Nephron progenitor cell (in vitro differentiated cells): ENCODE data around the gene SH3YL1.

Source experiments
- DNase-seq: peaks from one replicate; pipeline ENCODE4 v3.0.0; 2021
- H3K27ac Mint-ChIP-seq: 2 replicates; pipeline ENCODE4 v1.8.0; 2021; ENCODE audit warnings: mild to moderate bottlenecking, moderate library complexity, mixed read lengths
- H3K27me3 Mint-ChIP-seq: 2 replicates; pipeline ENCODE4 v1.8.0; 2021; ENCODE audit warnings: mild to moderate bottlenecking, low read depth, mixed read lengths; ENCODE audit not compliant: poor library complexity
- H3K36me3 Mint-ChIP-seq: 2 replicates; pipeline ENCODE4 v1.8.0; 2021; ENCODE audit warnings: low read depth, mixed read lengths
- H3K4me1 Mint-ChIP-seq: 2 replicates; pipeline ENCODE4 v1.8.0; 2021; ENCODE audit warnings: mixed read lengths
- H3K4me3 Mint-ChIP-seq: 2 replicates; pipeline ENCODE4 v1.8.0; 2021; ENCODE audit warnings: mild to moderate bottlenecking, moderate library complexity, mixed read lengths
- H3K9me3 Mint-ChIP-seq: 2 replicates; pipeline ENCODE4 v1.8.0; 2021; ENCODE audit warnings: mild to moderate bottlenecking, moderate library complexity, mixed read lengths
- TF ChIP-seq, protein P1 (sequence below): fragments of 200-600 bp; sonication (generic); IDR thresholded peaks from 2 replicates; pipeline ENCODE4 v1.5.0; 2021; ENCODE audit warnings: antibody characterized with exemption

SH3YL1 gene

DNA sequence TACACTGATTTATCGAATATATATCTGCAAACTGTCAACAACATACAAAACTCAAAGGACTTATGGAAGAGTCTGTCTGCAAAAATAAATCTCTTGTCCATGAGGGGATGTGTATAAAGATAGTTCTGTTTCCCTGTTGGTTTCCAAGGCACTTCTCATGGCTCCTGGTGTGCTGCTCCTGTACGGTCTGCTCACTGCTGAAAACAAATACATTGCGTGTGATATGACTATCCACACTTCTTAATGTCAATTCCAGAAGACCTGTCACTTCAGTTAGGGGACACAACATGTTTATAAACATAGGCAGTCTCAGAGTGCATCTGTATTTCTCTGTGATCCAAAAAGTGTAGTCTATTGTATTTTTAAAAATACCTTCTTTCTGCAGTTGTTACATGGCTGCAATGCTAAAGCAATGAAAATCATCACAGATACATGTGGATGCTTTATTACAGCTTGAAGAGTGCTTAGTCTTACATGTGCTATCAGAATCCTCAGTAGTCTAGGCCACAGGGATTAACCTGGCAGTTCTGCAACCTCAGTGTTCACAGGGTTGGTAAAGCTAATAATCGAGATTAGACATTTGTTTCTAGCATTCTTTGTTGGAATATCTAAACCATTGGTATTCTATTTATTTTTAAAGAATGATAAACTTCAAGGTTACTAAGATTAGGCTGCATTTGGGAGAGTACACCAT, 16.3 kb upstream of the SH3YL1 start:
- no peak overlapping the region for H3K27ac Mint-ChIP-seq
- no peaks in the 10 kb centered on the region for H3K9me3 Mint-ChIP-seq
- H3K4me1 Mint-ChIP-seq, result no peaks in the 10 kb centered on the region
- TF ChIP-seq, protein P1, sequence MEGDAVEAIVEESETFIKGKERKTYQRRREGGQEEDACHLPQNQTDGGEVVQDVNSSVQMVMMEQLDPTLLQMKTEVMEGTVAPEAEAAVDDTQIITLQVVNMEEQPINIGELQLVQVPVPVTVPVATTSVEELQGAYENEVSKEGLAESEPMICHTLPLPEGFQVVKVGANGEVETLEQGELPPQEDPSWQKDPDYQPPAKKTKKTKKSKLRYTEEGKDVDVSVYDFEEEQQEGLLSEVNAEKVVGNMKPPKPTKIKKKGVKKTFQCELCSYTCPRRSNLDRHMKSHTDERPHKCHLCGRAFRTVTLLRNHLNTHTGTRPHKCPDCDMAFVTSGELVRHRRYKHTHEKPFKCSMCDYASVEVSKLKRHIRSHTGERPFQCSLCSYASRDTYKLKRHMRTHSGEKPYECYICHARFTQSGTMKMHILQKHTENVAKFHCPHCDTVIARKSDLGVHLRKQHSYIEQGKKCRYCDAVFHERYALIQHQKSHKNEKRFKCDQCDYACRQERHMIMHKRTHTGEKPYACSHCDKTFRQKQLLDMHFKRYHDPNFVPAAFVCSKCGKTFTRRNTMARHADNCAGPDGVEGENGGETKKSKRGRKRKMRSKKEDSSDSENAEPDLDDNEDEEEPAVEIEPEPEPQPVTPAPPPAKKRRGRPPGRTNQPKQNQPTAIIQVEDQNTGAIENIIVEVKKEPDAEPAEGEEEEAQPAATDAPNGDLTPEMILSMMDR, result no peak
- H3K27me3 Mint-ChIP-seq, result peaks cover 14% of the 10 kb centered on the region
- no peak for DNase-seq
- no peak overlapping the region for H3K4me3 Mint-ChIP-seq
- H3K36me3 Mint-ChIP-seq, result peaks cover 44% of the 10 kb centered on the region

GRCh38 chr2:279366-279765, 15.5 kb upstream of the SH3YL1 start:
- DNase-seq, result no peak
- Mint-ChIP-seq H3K36me3 (peaks cover 48% of the 10 kb centered on the region), H3K4me1 (no peaks in the 10 kb centered on the region), H3K27ac (no peak overlapping the region), H3K4me3 (no peak overlapping the region), H3K9me3 (no peaks in the 10 kb centered on the region), H3K27me3 (peaks cover 7% of the 10 kb centered on the region)
- TF ChIP-seq, protein P1, result no peak

GRCh38 chr2:278927-279320, 15.1 kb upstream of the SH3YL1 start:
- H3K27ac Mint-ChIP-seq, result no peak overlapping the region
- H3K9me3 Mint-ChIP-seq, result no peaks in the 10 kb centered on the region
- H3K4me1 Mint-ChIP-seq, result no peaks in the 10 kb centered on the region
- peaks cover 49% of the 10 kb centered on the region for H3K36me3 Mint-ChIP-seq
- H3K27me3 Mint-ChIP-seq, result peaks cover 5% of the 10 kb centered on the region
- no peak for DNase-seq
- H3K4me3 Mint-ChIP-seq, result no peak overlapping the region
- TF ChIP-seq, protein P1, result no peak

DNA sequence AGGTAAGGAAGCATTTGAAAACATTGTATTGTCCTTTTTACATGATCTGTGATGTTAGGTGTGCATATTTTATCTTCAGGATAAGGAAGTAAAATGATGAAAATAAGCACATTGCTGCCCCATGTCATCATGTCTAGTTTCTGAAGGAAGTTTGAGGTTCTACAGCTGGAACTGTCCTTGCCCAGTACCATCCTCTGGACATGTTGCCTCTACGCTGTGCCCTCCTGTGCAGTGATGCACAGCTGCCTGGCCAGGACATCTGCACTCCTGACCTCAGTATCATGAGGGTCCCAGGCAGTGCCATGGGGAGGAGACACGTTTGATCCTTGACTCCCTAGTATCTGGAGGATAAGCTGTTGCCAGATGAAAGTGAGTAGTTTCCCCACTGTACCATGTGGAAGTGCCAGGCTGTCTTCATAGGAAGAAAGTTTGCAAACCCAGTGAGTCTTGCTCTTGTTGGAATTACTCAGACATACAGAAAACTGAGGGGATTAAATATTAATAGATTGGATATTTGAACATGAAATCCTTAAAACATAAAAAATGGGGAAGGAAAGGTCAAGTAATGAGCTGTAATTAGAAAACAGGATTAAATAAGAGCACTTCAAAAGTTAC, 14.6 kb upstream of the SH3YL1 start:
- Mint-ChIP-seq H3K27ac (no peak overlapping the region), H3K36me3 (peaks cover 50% of the 10 kb centered on the region), H3K9me3 (no peaks in the 10 kb centered on the region), H3K4me3 (no peak overlapping the region), H3K4me1 (no peaks in the 10 kb centered on the region), H3K27me3 (peaks cover 3% of the 10 kb centered on the region)
- TF ChIP-seq, protein P1, result no peak
- DNase-seq, result no peak

DNA sequence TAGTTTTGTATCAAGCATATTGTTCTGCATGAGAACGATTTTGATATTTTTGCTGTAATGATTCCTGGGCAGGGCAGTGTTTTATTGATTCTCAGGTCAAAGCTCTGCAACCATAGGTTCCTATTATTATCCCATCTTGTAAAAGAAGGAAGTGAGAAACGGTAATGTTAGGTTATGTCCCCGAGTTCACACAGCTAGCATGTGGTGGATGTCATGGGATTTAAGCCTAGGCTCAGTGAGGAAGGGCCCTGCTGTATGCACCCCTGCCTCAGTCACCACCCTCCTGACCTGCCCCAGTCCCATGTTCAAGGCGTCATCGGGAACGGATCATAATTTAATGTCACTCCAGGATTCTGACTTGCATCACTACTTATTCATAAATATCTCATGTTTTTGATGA, 11.6 kb upstream of the SH3YL1 start:
- TF ChIP-seq, protein P1, result no peak
- H3K36me3 Mint-ChIP-seq, result peaks cover 62% of the 10 kb centered on the region
- H3K4me3 Mint-ChIP-seq, result no peak overlapping the region
- H3K4me1 Mint-ChIP-seq, result no peaks in the 10 kb centered on the region
- no peaks in the 10 kb centered on the region for H3K9me3 Mint-ChIP-seq
- H3K27me3 Mint-ChIP-seq, result no peaks in the 10 kb centered on the region
- DNase-seq, result no peak
- H3K27ac Mint-ChIP-seq, result no peak overlapping the region

DNA sequence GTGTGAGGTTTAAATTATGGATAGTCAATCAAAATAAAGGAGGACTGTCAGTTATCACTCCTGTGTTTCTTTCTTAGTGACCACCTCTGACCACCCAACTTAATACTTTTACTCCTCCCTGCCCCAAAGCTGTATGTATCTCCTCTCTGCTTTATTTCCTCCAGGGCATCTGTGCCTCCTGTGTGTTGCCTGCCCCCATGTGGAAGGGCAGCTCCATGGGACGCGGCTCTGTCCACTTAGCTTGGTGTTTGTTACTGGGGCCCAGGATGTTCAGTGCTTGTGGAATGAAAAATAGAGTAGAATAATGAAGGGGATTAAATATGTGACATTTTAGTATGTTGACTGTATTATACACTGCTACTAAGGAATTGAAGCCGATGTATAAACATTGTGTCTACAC, 10.7 kb upstream of the SH3YL1 start:
- no peak overlapping the region for H3K27ac Mint-ChIP-seq
- DNase-seq, result no peak
- H3K9me3 Mint-ChIP-seq, result no peaks in the 10 kb centered on the region
- H3K27me3 Mint-ChIP-seq, result no peaks in the 10 kb centered on the region
- H3K36me3 Mint-ChIP-seq, result peaks cover 62% of the 10 kb centered on the region
- peaks cover 8% of the 10 kb centered on the region for H3K4me1 Mint-ChIP-seq
- TF ChIP-seq, protein P1, result no peak
- no peak overlapping the region for H3K4me3 Mint-ChIP-seq
